ENCODE data around the gene PDPR.
"Not testable (repeated sequence)": the region's sequence is repeated elsewhere in the genome, so short reads cannot be mapped to it uniquely, and the experiment has no call there.

PDPR gene

GRCh38 chr16:70135796-70136195, 21.7 kb downstream of the PDPR start:
- DNase-seq = not testable (repeated sequence)

GRCh38 chr16:70136595-70136994, 22.5 kb downstream of the PDPR start:
- DNase-seq = not testable (repeated sequence)

DNA sequence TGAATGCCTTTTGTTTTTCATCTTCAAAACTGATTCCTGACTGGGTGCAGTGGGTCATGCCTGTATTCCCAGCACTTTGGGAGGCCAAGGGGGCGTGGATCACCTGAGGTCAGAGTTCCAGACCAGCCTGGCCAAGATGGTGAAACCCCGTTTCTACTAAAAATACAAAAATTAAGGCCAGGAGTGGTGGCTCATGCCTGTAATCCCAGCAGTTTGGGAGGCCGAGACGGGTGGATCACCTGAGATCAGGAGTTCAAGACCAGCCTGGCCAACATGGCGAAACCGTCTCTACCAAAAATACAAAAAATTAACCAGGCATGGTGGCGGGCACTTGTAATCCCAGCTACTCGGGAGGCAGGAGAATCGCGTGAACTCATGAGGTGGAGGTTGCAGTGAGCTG, 28.6 kb downstream of the PDPR start:
- not testable (repeated sequence) for DNase-seq

DNA sequence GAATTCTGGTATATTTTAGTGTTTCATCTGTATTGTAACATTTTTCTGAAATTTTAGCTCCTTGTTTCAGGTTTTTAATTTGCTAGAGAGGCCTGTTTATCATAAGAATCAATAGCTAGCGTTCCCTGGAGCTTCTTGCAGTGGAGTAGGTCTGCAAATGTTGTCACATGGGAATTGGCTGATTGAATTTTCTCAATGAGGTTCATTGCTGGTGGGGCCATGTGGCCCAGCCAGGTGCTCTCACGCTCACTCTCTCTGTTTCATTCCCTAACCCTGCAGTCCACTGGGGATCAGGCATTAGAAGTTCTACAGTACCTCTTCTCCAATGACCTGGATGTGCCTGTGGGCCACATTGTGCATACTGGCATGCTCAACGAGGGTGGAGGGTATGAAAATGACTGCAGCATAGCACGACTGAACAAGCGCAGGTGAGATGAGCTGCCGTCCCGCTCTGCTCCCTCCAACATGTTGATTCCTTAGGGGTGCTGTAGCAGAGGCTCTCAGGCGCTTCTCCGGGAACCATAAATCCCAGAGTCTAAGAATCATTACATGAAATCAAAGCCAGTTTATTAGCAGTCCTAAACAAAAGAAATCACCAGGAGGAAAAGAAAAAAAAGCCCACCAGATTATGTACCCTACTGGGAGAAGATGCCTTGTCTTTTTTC, 29.2 kb downstream of the PDPR start:
- DNase-seq = not testable (repeated sequence)

GRCh38 chr16:70147853-70148252, 33.7 kb downstream of the PDPR start:
- DNase-seq = not testable (repeated sequence)

DNA sequence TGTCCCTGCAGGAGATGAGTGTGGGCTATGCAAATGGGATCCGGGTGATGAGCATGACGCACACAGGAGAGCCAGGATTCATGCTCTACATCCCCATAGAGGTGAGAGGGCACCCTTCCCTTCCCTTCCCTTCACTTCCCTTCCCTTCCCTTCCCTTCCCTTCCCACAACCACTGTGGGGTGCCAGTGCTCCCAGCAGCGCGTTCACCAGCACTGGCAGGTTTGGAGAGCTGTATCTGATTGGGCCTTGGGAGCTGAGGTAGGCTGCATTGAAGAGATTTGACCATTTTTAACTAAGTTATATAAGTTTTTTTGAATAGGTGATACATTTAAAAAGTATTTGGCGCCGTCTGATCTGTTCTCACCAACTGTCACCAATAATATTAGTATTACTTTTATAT, 34.3 kb downstream of the PDPR start:
- not testable (repeated sequence) for DNase-seq

DNA sequence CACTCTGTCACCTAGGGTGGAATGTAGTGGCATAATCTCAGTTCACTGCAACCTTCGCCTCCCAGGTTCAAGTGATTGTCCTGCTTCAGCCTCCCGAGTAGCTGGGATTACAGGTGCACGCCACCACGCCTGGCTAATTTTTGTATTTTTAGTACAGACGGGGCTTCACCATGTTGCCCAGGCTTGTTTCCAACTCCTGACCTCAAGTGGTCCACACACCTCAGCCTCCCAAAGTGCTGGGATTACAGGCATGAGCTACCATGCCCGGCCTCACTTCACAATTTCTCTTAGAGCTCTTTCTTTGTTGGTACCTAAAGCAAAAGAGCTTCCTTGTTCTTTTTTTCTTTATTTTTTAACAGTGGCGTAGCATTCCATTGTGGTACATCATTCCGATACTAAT, 35.2 kb downstream of the PDPR start:
- not testable (repeated sequence) for DNase-seq

DNA sequence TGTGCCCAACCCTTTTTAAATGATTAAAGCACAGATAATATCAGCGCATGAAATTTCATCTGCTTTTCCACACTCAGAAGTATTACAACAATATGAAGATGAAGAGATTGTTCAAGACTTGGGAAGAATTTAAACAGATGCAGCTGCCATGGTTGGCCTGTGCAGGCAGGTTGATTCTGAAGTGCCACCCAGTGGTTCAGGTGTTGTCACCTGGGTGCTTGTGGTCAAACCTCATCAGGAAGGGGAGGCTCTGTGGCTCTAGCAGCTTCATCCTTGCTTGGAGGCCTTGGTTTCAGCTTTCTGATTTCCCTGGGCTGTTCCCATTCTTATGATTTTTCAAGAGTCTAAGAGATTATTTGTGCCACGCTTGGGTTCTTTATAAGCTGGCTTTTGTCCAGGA, 37.3 kb downstream of the PDPR start:
- no peak for DNase-seq

- no peak for DNase-seq
Measured at GRCh38 chr16:70151941-70152509, 37.9 kb downstream of the PDPR start.

DNA sequence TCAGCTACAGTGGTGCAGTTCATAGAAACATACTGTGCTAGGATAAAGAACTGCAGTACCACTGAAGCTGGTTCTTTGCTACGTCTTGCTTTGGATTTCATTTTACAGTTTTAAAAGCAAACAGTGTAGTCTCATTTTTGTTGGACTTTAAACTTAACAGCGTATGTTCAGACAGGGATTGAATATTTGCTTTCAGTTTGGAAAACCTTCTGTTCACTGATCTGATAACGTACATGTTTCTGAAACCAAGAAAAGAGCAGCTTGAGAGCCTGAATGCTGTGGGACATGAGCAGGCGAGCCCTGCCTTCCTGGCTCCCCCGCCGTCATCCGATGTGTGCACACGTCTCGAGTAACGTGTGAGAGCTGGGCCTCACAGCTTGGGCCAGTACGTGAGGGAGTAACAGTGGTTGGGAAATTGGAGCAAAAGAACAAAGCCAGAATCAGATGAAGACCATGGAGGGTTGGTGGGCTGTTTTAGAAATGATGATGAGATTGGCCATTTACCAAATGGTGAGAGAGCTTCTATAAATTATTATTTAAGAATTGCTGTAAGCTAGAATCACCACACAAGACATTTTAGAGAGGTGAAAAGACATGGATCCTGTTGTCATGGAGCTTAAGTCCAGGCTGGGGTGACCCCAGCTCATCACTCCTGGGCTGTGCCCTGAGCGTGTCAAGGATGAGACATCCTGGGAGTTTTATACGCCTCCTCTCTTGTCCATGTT, 38.6 kb downstream of the PDPR start:
- DNase-seq = no peak

- not testable (repeated sequence) for DNase-seq
Measured at GRCh38 chr16:70154736-70155135, 40.6 kb downstream of the PDPR start.

GRCh38 chr16:70156207-70156978, 42.3 kb downstream of the PDPR start:
- DNase-seq = no peak

- no peak for DNase-seq
Measured at GRCh38 chr16:70157105-70157476, 43.0 kb downstream of the PDPR start.

GRCh38 chr16:70157477-70158260, 43.5 kb downstream of the PDPR start:
- DNase-seq = no peak

GRCh38 chr16:70158261-70158939, 44.3 kb downstream of the PDPR start:
- DNase-seq = no peak

GRCh38 chr16:70159355-70160348, 45.5 kb downstream of the PDPR start:
- DNase-seq = no peak

DNA sequence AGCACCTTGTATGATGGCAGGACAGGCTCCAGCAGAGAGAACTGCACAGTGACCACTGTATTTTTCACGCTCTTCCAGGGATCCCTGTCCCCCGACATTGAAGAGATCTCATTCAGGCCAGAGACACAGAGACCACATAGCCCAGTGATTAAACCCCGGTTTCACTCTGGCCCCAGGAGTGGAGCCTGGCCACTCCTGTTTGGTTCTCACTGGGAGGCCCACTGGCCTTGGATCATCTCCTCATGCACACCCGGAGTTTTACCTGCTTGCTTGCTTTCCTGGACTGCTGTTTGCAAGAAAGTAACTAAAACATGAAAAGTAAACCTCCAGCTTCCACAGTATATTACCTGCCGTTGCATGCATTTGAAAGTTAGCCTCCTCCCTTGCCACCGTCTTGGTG, 46.3 kb downstream of the PDPR start:
- DNase-seq = no peak

DNA sequence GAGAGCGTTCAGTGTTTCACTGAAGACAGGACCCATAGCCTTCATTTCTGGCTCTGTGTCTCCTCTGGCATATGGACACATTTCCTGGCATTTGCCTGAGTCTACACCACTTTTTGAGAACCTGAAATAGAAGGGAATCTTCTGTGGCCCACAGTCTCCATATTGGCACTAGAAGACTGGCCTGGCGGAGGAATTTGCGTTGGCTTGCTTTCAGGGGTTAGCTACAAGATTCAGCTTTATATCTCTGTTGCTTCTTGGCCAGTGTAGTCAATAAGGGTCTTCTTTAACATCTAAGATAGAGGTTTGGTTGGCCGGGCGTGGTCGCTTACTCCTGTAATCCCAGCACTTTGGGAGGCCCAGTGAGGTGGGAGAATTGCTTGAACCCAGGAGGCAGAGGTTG, 46.7 kb downstream of the PDPR start:
- no peak for DNase-seq

DNA sequence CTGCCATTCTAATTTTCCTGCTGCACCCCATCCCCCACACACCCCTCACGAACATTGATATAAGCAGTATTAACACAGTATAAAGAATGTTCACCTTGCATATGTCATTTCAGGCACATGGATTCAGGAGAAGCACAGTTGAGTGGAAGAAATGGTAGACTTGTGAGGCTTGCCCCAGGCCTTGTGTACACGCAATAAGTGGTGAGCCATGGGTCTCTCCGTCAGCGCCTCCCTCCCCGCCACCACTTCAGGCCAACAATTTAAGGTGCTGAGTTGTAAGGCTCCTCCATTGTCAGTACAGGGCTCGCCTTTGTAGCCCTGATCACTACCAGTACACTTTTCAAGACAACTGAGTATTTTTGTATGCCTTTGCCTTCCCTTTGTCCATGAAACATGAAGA, 47.2 kb downstream of the PDPR start:
- no peak for DNase-seq

DNA sequence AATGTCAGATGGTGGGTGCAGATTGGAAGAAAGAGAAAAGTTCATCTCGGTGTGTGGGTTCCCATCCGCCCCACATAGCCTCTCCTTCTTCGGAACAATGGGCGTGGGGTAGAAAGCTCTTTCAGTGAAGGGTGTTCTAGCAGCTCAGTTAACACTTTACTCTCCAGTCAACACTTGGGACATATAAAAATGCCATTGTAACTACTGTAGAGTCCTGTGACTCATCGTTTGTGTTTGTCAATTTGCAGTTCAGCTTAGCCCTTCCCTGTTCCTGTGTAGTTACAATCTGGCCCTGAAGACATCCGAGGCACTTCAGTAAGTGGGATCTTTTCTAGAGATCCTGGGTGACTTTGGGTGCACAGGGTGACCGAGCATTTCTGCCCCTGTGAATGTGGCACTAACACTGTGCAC, 47.9 kb downstream of the PDPR start:
- no peak for DNase-seq

GRCh38 chr16:70163596-70163995, 49.5 kb downstream of the PDPR start:
- DNase-seq = no peak

All from left hindlimb (tissue), 1 donor.